ENCODE results near the gene OTUD3.
"Not testable (repeated sequence)": the region's sequence is repeated elsewhere in the genome, so short reads cannot be mapped to it uniquely, and the experiment has no call there.

OTUD3 gene

GRCh38 chr1:19882111-19883071, at the start of gene OTUD3:
Gene OTUD3 (plus strand): TSS chr1:19882395. CDS start chr1:19882514, 119 bp downstream.
- peak; percentile 97 for DNase-seq (ENCODE audit: low spot score)

- peak; percentile 10 for DNase-seq (ENCODE audit: low spot score)
Measured at GRCh38 chr1:19835578-19835977, 46.6 kb upstream of the OTUD3 start.

GRCh38 chr1:19837866-19838265, 44.3 kb upstream of the OTUD3 start:
- no peak for DNase-seq (ENCODE audit: low spot score)

GRCh38 chr1:19840228-19840627, 42.0 kb upstream of the OTUD3 start:
- no peak for DNase-seq (ENCODE audit: low spot score)

- DNase-seq (ENCODE audit: low spot score) = no peak
Measured at GRCh38 chr1:19844731-19845495, 37.3 kb upstream of the OTUD3 start.

GRCh38 chr1:19845555-19845954, 36.6 kb upstream of the OTUD3 start:
- no peak for DNase-seq (ENCODE audit: low spot score)

GRCh38 chr1:19846338-19846737, 35.9 kb upstream of the OTUD3 start:
- DNase-seq (ENCODE audit: low spot score) = no peak

GRCh38 chr1:19847334-19847733, 34.9 kb upstream of the OTUD3 start:
- DNase-seq (ENCODE audit: low spot score) = not testable (repeated sequence)

GRCh38 chr1:19849307-19849706, 32.9 kb upstream of the OTUD3 start:
- DNase-seq (ENCODE audit: low spot score) = not testable (repeated sequence)

- no peak for DNase-seq (ENCODE audit: low spot score)
Measured at GRCh38 chr1:19850214-19850613, 32.0 kb upstream of the OTUD3 start.

- DNase-seq (ENCODE audit: low spot score) = no peak
Measured at GRCh38 chr1:19852036-19852435, 30.2 kb upstream of the OTUD3 start.

GRCh38 chr1:19854866-19855265, 27.3 kb upstream of the OTUD3 start:
- no peak for DNase-seq (ENCODE audit: low spot score)

GRCh38 chr1:19858893-19859292, 23.3 kb upstream of the OTUD3 start:
- no peak for DNase-seq (ENCODE audit: low spot score)

- no peak for DNase-seq (ENCODE audit: low spot score)
Measured at GRCh38 chr1:19859876-19860275, 22.3 kb upstream of the OTUD3 start.

GRCh38 chr1:19860418-19860817, 21.8 kb upstream of the OTUD3 start:
- DNase-seq (ENCODE audit: low spot score) = peak; percentile 20

- DNase-seq (ENCODE audit: low spot score) = peak; percentile 64
Measured at GRCh38 chr1:19861034-19861433, 21.2 kb upstream of the OTUD3 start.

- DNase-seq (ENCODE audit: low spot score) = no peak
Measured at GRCh38 chr1:19861842-19862530, 20.2 kb upstream of the OTUD3 start.

GRCh38 chr1:19862944-19863343, 19.3 kb upstream of the OTUD3 start:
- DNase-seq (ENCODE audit: low spot score) = no peak

- no peak for DNase-seq (ENCODE audit: low spot score)
Measured at GRCh38 chr1:19864570-19865160, 17.5 kb upstream of the OTUD3 start.

- no peak for DNase-seq (ENCODE audit: low spot score)
Measured at GRCh38 chr1:19866029-19866428, 16.2 kb upstream of the OTUD3 start.

- peak; percentile 76 for DNase-seq (ENCODE audit: low spot score)
Measured at GRCh38 chr1:19866758-19867157, 15.4 kb upstream of the OTUD3 start.

GRCh38 chr1:19868575-19868974, 13.6 kb upstream of the OTUD3 start:
- not testable (repeated sequence) for DNase-seq (ENCODE audit: low spot score)
